HG03342 (cell line): ENCODE results near the gene DPP6.
"Not testable (repeated sequence)": the region's sequence is repeated elsewhere in the genome, so short reads cannot be mapped to it uniquely, and the experiment has no call there.

Experiments
- ATAC-seq: cut with Tn5 transposase; IDR thresholded peaks from one replicate; pipeline ENCODE4 v1.9.1; 2021; ENCODE audit warnings: mild to moderate bottlenecking, moderate library complexity; ENCODE audit not compliant: unreplicated experiment

The DPP6 gene

DNA sequence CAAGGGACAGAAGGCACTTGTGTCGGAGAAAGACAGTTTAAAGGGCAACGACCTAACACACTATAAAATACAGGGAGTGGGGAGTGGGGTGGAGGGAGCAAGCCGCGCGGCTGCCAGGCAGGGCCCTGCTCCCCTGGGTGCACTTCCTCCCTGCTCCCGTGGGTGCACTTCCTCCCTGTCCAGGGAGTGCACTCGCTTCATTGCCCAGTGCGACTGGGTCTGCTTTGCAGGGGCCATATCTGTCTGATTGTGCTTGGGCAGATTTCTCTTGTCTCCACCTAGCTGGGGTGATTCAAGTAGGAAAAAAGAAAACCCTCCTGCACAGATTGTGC lies 94.5 kb downstream of the DPP6 start:
- not testable (repeated sequence) for ATAC-seq

DNA sequence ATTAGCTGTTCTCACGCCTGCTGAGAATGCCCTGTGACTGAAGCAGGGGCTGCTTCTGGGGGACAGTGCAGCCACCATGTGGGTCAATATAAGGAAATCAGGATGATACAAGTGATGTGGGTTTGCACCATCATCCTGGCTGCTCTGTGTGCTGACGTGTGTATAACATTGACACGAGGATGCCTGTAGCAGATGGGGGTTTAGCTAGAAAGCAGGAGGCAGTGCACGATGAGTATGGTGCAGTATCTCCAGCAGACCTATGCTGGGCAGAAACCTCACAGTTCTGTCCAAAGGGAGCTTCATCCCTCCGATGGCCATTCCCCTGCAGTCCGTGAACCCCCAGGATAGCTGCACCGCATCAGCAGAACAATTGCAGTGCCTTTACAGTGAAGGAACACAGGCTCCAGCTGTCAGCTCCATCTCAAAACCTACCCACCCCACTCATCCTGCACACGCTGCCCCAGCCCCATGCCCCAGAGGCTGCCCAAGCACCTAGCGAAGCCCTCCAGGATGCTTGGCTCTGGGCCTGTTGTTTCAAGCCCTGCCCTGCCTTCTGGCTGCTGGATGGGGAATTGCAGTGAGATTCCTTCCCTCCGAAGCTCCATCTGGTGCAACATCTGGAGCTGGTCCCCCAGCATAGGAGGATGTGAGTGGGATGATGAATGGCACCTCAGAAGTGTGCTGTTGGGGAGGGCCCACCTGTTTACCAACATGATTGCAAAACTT lies 96.8 kb downstream of the DPP6 start:
- ATAC-seq = not testable (repeated sequence)

DNA sequence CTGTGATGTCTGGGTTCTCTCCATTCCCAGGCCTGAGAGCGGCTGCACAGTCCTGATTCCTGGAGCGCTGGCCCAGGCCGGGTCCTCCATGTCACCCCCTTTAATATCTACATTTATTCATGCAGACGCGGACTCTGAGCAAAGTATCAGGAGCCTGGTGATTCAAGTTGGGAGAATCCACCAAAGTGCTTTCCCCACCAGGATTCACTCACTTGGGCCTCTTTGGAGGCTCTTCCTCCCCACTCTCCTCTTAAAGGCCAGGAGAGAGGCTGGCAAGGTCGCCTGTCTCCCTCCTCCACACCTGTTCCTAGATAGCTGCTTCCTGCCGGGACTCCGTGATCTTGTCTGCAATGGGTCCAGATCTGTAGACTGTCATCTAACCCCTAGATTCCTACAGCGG lies 98.5 kb downstream of the DPP6 start:
- not testable (repeated sequence) for ATAC-seq

DNA sequence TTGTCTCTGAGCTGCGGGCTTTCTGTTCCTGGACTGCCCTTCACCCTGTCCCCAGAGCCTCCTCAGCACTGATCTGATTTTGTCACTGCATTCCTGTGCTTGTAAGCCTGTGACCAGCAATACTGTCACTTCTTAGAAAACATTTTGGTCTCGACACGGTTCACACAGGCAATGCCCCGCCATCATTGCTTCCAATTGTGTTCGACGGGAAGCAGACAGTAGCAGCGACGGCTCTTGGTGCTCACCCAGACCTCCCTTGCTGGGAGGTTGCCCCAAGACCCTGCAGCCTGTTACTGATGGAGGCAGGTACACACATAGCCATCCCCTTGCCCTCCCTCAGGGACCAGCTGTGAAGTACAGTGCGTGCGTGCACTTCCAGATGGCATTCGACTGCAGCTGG lies 99.1 kb downstream of the DPP6 start:
- not testable (repeated sequence) for ATAC-seq

DNA sequence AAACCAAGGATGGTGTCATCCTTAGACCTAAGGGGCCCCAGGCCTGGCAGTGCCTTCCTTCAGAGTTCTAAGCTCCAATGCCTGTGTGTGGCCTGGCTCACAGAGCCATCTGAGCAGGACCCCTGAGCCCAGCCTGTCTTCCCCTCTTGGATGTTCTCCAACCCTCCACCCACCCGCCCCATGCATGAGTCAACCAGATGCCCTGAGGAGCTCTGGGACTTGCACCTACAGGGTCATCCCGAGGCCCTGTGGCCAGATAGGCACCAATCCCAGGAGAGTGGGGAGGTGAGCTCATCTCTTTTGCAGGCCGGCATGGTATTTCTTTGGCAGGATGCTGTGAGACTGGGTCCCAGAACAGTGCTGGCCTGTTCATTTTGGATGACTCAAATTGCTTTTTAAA lies 103.7 kb downstream of the DPP6 start:
- ATAC-seq = not testable (repeated sequence)

DNA sequence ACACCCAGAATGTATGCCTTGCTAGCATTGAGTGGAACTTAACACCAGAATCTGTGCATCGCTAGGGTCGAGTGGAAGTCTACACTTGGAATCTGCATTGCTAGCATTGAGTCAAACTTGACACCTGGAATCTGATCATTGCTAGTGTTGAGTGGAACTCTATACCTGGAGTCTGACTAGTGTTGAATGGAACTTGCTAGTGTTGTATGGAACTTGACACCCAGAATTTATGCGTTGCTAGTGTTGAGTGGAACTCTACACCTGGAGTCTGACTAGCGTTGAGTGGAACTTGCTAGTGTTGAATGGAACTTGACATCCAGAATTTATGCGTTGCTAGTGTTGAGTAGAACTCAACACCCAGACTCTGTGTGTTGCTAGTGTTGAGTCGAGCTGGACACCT lies 110.7 kb downstream of the DPP6 start:
- not testable (repeated sequence) for ATAC-seq

DNA sequence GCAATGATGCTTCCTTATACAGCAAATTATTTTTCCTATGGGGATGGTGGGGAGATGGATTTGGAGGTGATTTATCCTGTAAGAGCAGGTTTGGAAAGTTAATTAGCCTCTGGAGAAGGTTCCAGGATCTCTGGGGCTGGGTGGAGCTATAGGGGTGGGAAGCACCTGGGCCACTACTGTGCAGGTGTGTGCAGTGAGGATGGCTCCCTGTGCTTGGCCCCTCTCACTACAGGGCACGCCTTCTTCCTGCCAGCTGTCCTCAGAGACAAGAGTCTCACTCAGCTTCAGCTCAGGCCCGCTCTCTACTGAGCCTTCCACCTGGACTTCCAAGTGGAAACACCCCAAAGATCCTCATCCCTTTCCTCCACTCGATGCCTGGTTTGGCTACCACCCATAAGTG lies 111.4 kb downstream of the DPP6 start:
- not testable (repeated sequence) for ATAC-seq

DNA sequence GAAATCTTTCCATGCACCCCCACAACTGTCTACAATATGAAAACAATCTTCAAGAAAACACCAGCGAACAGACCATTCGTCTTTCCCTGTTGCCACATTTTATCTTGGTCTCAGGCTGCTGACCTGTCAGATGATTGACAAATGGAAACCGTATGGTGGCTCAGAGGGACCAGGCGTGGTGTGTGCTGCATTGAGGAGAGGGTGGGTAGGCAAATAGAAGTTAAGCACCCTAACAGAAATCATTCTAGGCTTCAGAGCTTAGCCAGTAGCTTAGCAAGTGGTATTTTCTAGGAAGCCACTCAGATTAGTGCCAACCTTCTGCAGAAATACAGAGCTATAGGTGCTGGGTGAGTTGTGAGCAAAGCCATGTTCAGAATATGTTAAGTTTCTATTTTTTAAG lies 114.9 kb downstream of the DPP6 start:
- ATAC-seq = no peak

DNA sequence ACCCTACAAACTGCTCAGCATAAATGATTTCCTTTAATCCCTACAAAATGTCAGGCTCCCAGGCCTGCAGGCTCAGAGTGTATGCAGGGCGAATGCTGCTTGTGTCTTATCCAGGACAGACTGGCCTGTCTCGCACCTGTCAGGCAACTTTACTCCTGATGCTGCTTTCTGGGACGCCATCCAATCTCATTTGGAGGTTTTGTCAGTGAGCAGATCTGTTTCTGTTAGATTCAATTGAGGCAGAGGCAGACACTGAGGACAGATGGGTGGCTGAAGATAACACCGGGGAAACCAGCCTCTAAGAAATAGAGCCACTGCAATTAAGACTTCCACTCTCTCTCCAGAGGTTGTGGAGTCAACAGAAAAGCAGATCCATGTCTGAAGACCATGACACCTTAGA lies 115.6 kb downstream of the DPP6 start:
- ATAC-seq = no peak

DNA sequence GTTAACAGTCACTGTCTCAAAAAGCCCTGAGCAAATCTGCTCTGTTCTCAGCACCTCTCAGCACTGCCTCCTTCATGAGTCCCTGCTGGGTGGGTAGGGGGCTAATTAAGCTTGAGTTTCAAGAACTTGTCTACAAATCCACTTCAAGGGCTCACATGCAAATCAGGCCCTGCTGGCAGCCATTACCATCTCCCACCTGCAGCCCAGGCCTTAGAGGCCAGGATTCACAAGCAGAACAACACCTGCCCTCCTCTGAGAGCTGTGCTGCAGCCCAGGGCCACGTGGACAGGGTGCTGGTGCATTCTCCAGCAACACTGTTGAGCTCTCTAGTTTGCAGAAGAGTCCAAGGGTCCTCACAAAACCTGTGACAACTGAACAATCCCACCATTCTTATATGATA lies 119.2 kb downstream of the DPP6 start:
- no peak for ATAC-seq

DNA sequence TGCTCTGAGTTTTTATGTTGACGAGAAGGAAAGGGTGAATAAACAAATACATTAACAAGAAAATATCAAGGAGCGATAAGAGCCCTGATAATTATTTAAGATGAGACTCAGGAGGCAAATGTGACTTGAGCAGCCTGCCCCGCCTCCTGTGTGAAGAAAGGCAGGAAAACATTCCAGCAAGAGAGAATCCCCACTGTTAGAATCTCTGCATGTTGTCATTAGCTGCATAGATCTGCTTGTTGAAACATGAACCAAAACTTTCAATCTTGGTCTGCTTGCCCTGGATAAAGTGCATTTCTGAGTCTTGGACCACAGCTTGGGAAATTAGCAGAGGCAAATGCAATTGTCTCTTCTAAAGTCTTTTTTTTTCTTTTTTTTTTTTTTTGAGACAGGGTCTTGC lies 120.0 kb downstream of the DPP6 start:
- ATAC-seq = no peak

DNA sequence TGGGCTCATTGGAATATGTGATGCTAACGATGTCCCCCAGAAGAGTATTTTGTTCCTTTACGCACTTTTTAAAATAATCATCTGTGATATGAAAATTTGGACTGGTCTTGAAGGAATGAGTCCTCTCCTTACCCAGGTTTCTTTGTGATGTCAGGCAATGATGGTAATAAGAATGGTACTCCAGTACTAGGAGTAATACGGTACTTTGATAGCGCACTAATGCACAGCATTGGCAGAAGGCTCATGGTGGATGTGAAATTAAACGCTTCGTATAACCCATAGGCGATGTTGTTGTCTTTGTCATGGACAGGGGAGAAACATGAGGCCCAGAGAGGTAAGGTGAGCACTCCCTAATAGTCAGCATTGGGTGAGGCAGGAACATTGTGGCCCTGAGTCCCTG lies 125.4 kb downstream of the DPP6 start:
- no peak for ATAC-seq

DNA sequence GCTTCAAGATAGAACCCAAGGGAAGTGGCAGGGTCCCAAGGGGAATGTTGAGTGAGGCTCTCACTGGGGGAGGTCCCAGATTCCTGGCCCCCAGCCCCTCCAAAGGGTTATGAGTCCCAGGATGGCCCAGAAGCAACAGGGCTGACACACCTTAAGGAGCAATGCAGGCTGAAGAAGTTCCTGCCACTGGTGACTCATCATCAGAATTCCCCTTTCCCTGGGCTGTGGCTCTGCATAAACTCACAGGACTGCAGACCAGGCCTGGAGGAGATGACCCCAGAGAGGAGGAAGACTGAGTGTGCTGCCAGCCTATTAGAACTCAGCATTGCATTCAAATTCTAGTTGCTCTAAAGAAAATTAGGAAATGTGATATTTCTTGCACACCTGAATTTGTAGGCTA lies 126.7 kb downstream of the DPP6 start:
- ATAC-seq = no peak

DNA sequence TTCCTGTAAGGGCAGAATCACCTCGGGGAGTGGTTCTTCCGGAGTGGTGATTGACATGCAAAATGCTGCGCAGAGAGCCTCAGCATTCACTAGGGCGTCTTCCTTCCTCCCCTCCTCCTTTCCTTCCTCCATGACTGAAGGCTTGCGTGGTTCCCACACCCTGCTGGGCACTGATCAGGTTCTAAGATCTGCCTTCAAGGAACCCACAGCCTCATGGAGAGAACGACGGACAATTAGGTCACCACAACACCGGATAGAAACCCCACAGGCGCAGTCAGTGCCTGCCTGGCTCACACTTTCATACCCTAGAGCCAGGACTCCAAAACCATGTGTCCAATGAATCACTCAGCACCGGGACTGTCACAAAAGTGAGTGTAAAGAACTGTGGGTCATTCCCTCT lies 131.3 kb downstream of the DPP6 start:
- no peak for ATAC-seq

DNA sequence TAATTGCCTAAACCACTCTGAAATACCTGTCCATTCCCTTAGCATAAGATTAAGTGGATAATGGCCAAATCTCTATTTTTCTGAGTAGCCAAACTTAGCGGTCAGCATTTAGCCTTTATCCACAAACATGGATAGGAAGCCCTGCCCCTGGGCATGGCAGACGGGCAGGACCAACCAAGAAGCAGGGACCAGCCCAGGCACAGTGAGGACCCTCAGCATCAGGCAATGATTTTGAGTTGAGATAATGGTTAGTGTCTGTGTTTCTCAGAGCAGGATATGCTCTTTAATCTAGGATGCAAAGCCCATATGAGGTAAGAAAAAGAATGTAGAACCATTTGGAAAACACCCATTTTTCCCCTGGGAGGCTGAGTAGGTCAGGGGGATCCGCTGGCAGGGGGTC lies 131.7 kb downstream of the DPP6 start:
- ATAC-seq = no peak

DNA sequence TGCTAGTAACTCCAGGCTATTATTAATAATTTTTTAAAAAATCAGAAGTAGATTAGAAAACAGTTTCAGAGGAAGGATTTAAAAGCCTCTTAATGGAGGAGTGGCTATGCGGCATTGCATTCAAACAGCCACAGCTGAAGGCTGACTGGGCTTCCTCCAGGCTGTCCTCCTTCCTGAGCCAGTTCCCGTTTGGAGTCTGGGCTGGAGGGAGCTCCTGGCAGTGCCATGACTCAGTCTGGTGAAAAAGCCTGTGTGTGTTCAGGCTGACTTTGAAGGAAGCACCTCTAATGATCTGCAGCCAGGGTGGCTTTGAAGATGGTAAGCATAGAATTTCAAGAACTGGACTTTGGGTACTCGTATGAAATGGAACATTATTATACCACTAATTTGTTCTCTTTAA lies 134.6 kb downstream of the DPP6 start:
- no peak for ATAC-seq

DNA sequence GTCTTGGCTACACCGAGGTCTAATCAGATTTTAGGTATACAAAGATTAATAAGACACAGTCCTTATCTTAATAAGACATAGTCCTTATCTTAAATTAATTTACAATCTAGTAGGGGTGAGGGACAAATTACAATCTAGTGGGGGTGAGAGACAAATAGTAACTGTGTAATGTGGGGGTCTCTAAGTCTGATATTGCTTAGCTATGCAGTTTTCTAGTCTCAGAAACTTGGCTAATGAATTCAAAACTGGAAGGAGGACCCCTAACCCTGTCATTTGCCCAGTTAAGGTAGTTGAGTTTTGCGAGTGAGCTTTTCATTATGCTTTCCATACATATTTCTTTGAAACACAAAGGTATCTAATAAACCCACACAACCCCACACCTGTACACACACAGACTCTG lies 136.1 kb downstream of the DPP6 start:
- no peak for ATAC-seq

DNA sequence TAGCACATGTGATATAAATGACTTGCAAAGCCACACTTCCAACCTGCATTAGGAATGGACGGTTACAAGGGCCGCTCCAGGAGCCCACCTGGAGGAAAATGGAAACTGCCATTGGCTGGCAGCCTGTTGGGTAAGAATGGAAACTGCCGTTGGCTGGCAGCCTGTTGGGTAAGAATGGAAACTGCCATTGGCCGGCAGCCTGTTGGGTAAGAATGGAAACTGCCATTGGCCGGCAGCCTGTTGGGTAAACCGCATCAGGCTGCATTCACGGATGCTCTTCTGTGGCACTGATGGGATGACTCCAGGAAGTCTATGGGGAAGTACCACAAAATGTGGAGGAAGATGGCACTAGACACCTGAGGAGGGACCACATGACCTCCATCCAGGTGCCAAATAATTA lies 143.1 kb downstream of the DPP6 start:
- ATAC-seq = no peak

DNA sequence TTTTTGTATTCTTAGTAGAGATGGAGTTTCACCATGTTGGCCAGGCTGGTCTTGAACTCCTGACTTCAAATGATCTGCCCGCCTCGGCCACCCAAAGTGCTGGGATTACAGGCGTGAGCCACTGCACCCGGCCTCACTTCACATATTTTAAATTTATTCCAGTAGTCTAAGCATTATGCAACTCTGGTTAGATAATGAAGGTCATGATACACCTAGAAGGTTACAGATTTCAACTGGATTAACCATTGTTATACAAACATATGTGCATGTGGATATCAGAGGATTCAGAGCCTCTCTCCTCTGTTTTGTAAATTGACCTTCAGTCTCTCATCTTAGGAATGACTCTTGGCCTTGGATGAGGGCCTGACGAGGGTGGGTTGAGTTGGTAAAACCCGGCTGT lies 146.3 kb downstream of the DPP6 start:
- no peak for ATAC-seq

DNA sequence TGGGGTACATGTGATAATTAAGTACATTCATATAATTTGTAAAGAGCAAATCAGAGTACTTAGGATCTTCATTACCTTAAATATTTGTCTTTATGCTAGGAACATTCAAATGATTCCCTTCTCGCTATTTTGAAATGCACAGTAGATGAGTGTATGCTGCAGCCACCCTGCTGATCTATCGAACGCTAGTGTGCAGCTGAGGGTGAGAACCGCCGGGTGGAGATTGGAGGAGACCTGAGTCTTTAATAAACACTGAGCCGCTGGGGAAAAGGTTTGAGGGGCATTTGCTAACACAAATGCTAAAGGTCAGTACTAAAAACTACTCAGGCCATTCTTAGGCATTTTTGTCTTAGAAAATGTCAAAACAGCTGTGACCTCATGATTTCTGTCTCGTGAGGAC lies 148.0 kb downstream of the DPP6 start:
- no peak for ATAC-seq

DNA sequence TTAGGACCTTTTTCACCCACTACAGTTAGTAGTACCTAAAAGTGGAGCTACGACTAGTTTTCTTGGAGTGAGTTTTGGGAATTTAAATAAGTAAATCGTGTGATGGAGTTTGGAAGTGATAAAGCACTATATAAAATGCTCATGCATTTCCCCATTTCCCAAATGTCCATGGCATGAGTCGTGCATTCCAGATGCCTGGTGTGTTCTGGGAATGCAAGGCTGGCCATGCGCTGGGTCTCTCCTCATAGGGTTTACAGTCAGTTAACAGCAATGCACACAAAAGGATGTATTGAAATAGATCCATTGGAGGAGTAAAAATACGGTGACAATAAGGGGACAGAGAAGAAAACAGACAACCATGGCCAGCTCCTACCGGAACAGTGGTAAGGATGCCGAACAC lies 149.8 kb downstream of the DPP6 start:
- ATAC-seq = no peak

DNA sequence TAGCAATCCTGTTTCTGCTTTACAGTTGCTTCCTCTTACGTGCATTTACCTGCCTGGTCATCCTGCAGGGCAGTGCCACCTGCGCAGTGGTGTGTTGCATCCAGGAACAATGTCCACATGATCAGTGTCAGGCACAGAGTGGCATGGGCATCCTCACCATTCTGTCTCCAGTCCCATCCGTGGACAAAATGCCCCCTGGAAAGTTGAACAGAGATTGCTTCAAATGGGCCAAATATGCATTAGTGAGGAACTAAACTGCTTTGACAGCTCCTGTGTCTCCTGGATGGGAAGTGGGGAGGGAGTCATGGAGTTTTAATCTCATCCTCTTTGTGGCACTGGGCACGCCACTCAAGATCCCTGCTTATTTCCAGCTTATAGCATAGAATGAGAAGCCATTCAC lies 151.8 kb downstream of the DPP6 start:
- no peak for ATAC-seq

DNA sequence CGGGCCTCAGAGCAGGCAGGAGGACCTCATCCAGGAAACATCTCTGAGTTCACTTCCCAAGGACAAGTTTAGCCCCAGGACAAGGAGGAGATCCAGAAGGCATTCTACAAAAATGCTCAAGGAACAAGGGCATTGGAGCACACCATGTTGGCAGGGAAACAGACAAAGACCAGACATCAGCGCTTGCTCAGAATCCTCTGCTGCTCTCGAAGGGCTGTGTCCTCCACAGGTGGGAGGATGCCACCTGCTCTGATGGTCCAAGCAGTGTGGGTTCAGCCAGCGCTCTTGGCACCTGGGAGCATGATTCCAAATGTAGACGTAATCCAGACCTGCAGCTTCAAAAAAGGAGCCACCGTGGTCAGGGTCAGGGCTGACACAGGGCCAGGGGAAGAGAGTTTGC lies 160.7 kb downstream of the DPP6 start:
- no peak for ATAC-seq
